HG02884 (cell line): ENCODE data around the gene CCDC192.
"Not testable (repeated sequence)": the region's sequence is repeated elsewhere in the genome, so short reads cannot be mapped to it uniquely, and the experiment has no call there.

Experiments
- ATAC-seq: cut with Tn5 transposase; IDR thresholded peaks from one replicate; pipeline ENCODE4 v1.9.1; 2021; ENCODE audit warnings: mild to moderate bottlenecking, moderate library complexity; ENCODE audit not compliant: unreplicated experiment

The CCDC192 gene

GRCh38 chr5:127697894-127698600 lies 5.1 kb upstream of the CCDC192 start:
- no peak for ATAC-seq

GRCh38 chr5:127699416-127699815 lies 3.8 kb upstream of the CCDC192 start:
- no peak for ATAC-seq

DNA sequence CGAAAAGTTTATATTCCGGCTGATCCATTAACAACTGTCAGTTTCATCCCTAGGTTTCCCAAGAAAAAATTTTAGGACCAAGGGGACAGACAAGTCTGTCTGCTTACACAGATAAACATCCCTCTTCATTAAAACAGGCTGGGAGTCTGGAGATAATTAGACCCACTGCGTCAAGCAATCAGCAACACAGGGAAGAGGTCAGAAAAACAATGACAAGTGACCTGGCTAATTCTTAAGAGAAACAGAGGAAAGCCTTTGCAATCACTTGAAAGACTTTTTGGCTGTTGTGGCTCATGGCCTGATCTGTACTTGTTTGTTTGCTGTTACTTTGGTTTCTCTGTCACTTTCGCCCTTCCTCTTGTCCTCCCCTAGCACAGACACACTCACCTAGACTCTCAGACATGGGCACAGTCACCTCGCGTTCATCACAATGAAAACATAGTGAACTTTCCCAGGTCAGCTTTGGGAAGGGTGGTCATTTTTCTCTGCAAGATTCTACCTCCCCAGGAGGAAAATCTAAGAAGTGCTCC lies 2.9 kb upstream of the CCDC192 start:
- ATAC-seq, result no peak

- ATAC-seq, result no peak
Measured at GRCh38 chr5:127702434-127702833, 757 bp upstream of the CCDC192 start.

DNA sequence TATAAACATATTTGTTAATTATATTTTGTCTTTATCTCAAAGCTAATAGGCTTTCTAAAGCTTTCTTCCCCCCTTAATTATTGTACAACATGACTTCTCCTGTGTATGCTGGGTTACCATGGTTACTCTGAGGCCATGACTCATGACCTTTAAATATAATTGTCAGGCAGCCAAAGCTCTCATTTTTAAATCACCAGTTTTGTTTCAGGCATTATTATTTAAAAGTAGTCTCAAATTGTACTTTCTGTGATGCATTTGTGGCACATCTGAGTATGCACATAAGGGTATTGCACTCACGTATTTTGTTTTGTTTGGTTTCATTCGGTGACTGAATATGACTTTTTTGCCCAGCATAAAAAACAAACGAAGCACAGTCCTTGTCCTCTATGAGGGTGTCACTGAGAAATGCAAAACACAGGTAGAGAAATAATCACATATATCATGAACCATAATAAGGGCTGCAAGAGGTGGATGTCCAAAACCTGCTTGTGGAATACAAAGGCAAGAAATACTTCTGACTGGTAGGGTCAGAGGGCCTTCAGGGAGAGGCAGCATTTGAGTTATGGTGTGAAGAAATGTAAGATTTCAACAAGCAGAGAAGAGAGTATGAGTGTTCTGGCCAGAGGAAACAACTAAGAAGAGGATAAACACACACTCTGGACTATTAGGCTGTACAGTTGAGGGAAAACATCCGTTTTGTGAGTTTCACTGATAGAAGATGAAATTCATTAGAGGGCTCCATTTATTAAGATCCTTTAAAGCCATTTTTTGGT lies 2.1 kb downstream of the CCDC192 start:
- no peak for ATAC-seq

GRCh38 chr5:127706691-127707090 lies 3.5 kb downstream of the CCDC192 start:
- no peak for ATAC-seq

DNA sequence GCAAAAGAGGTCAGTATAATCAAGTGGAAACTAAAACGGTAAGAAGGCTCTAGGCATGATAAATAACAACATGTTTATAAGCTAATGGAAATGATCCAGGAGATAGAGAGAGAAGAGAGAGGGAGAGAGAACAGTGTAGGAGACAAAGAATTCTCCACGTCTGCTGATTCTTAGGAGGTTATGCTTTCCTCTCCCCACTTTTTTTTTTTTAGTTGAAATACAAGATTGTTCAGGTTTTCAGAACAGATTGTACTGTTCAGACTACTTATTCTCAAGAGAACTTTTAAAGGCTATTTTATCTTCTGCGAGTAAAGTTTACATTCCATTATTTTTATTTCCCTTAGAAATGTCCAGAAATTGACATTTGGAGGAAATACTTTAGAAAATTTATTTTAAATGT lies 4.0 kb downstream of the CCDC192 start:
- ATAC-seq, result no peak

GRCh38 chr5:127713083-127713482 lies 9.9 kb downstream of the CCDC192 start:
- not testable (repeated sequence) for ATAC-seq

- ATAC-seq, result no peak
Measured at GRCh38 chr5:127718181-127718580, 15.0 kb downstream of the CCDC192 start.

DNA sequence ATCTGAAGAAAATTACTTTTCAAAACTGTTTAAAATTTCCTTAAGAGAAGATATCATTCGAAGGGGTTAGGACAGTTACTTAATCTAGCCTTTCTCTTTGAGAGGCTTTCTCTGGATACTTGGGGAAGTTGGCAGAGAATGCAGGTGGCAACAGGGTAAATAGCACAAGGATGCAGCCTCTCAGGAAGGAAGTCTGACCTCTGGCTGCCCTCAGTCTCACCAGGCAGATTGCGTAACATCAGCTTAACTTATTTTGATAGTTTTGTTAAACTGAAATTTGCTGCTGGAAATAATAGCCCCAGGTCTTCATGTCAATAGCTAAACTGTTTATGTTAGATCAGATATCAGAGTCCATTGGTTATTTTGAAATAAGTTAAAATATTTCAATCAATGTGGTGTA lies 20.4 kb downstream of the CCDC192 start:
- no peak for ATAC-seq

GRCh38 chr5:127725673-127726072 lies 22.5 kb downstream of the CCDC192 start:
- ATAC-seq, result no peak

DNA sequence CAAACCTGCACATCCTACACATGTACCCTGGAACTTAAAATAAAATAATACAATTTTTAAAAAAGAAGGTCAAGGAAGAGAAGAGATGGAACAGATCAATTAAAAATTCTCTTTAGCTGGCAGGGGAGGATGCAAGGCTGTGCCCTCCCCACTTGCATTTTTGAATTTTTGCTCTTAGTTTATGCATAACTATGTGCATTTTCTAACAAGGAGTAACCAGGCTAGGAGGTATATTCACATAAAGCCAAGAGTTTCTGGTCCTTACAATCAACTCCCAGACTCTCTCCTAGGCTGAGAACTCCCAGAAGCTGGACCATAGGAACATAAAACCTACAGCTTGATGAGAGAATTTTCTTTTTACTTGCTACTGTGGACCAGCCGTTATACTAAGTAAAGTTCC lies 29.8 kb downstream of the CCDC192 start:
- no peak for ATAC-seq

DNA sequence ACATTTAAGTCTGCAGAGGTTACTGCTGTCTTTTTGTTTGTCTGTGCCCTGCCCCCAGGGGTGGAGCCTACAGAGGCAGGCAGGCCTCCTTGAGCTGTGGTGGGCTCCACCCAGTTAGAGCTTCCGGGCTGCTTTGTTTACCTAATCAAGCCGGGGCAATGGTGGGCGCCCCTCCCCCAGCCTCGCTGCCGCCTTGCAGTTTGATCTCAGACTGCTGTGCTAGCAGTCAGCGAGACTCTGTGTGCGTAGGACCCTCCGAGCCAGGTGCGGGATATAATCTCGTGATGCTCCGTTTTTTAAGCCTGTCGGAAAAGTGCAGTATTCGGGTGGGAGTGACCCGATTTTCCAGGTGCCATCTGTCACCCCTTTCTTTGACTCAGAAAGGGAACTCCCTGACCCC lies 36.2 kb downstream of the CCDC192 start:
- not testable (repeated sequence) for ATAC-seq

- ATAC-seq, result no peak
Measured at GRCh38 chr5:127739807-127740384, 36.7 kb downstream of the CCDC192 start.

GRCh38 chr5:127741412-127741811 lies 38.2 kb downstream of the CCDC192 start:
- no peak for ATAC-seq

DNA sequence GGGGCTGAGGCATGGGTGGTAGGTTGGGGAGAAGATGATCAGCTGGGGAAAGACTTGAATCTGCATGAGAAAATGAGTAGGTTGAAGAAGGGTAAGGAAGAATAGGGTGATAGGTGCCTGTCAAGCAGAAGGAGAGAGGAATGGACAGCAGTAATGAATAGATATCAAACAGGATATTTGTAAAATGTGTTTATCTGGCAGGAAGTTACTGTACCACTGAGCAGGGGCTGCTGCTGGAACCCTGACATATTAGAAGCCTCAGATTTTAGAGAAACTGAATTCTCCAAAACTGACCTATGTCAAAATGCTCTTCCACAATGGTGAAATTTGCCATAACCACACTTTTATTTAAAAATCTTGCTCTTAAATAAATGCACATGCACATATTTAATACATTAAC lies 41.0 kb downstream of the CCDC192 start:
- ATAC-seq, result no peak

- ATAC-seq, result no peak
Measured at GRCh38 chr5:127746756-127747155, 43.6 kb downstream of the CCDC192 start.

DNA sequence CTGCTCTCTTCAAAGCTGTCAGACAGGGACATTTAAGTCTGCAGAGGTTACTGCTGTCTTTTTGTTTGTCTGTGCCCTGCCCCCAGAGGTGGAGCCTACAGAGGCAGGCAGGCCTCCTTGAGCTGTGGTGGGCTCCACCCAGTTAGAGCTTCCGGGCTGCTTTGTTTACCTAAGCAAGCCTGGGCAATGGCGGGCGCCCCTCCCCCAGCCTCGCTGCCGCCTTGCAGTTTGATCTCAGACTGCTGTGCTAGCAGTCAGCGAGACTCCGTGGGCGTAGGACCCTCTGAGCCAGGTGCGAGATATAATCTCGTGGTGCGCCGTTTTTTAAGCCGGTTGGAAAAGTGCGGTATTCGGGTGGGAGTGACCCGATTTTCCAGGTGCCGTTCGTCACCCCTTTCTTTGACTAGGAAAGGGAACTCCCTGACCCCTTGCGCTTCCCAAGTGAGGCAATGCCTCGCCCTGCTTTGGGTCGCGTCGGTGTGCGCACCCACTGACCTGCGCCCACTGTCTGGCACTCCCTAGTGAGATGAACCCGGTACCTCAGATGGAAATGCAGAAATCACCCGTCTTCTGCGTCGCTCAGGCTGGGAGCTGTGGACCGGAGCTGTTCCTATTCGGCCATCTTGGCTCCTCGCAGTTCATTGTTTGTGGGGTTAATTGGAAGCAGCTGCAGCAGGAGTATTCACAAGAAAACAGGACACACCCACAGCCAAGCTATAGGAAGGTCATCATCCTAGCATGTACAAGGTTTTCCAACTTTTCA lies 49.5 kb downstream of the CCDC192 start:
- not testable (repeated sequence) for ATAC-seq

DNA sequence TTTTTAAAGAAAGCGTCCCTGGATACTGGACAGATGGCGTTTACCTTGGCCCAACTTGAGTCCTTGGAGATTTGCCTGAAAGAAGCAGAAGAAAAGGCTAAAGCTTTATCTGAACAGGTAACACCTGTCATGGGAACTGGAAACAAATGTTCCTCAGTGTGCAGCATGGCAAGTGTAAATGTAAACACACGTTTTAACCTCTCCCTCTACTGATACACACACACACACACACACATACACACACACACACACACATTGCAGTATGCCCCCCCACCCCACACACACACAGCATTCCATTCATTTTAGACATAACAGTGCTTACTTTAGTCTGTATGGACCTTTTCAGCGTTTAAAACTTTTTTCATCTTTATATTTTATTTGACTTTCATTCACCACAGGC lies 51.1 kb downstream of the CCDC192 start:
- no peak for ATAC-seq

DNA sequence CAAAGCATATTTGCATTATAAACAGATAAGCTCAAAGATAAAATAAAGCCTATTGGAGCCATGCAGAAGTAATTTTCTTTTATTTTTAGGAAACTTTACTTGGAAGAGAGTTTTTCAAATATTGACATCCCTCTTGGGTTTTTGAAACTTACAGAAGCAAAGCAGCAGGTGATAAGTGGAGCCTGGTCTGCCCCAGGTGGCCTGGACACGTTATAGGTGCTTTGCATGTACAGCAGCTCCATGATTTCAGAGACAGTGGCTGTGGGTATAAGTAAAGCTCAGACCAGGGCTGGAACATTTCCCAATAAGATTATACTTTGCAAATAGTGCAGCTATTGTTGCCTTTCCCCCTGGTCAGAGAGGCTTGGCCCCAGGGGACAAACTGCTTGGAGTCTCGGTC lies 51.5 kb downstream of the CCDC192 start:
- no peak for ATAC-seq

- no peak for ATAC-seq
Measured at GRCh38 chr5:127757576-127757975, 54.4 kb downstream of the CCDC192 start.
